ENCODE data around the gene MICAL1. TPM values are rescaled to one million over a fixed set of nuclear protein-coding genes. Genes with fewer than 3 reads are reported as not detected.

Gene MICAL1
- total RNA-seq, 1 experiment from 2014 or later = 10.8 TPM

- no peak overlapping the region for H3K27ac ChIP-seq
- intact Hi-C loops (cut with micrococcal nuclease; ENCODE audit: unreplicated experiment) = loop anchor here (1.0 to 5.0 kb wide), 2 partner anchors 71 to 267 kb away; no protein-coding TSS in a partner anchor
- H3K4me3 ChIP-seq = peak overlapping the region; percentile 77
- CTCF ChIA-PET = interaction anchor here (1.2 kb wide), 1 partner anchor 30 kb away, joined by 3 read pairs; no protein-coding TSS in a partner anchor
- H3F3A ChIP-seq (ENCODE audit: insufficient read depth, low read depth) = peaks cover 38% of the 10 kb centered on the region; the same call in 1 of the 2 replicates
- H3K36me3 ChIP-seq (ENCODE audit: low read depth) = no peaks in the 10 kb centered on the region
- H3K27me3 ChIP-seq (ENCODE audit: insufficient read depth, low read depth) = no peaks in the 10 kb centered on the region
- H2AFZ ChIP-seq = peak overlapping the region; percentile 93
- no peak for TF ChIP-seq CTCF (conservative IDR thresholded peaks at IDR 0.05)
- no peak for TF ChIP-seq EZH2 (IDR thresholded peaks at IDR 0.05; ENCODE audit: low read depth)
- BruUV-seq (replicated peaks) = TSS peak; percentile 17
- no peaks in the 10 kb centered on the region for H4K20me1 ChIP-seq (ENCODE audit: insufficient read depth)
- no peaks in the 10 kb centered on the region for H3K79me2 ChIP-seq (ENCODE audit: low read depth)
- DNase-seq = no peak
- H3K9me2 ChIP-seq (ENCODE audit: insufficient read depth) = no peaks in the 10 kb centered on the region
- H3K4me2 ChIP-seq = peak overlapping the region; percentile 95
- H3K4me1 ChIP-seq (replicated peaks; ENCODE audit: insufficient read depth) = no peaks in the 10 kb centered on the region; the same call in 1 of the 2 replicates
- H3K9me3 ChIP-seq (ENCODE audit: insufficient read depth, low read depth) = no peaks in the 10 kb centered on the region
- POLR2A ChIA-PET (ENCODE audit: unreplicated experiment) = no interaction called here
Observed at GRCh38 chr6:109454496-109455436, 806 bp downstream of the MICAL1 start.

GRCh38 chr6:109453594-109454495 is 1.7 kb downstream of the MICAL1 start:
- no peaks in the 10 kb centered on the region for H4K20me1 ChIP-seq (ENCODE audit: insufficient read depth)
- DNase-seq = no peak
- no peaks in the 10 kb centered on the region; the same call in 1 of the 2 replicates for H3K4me1 ChIP-seq (replicated peaks; ENCODE audit: insufficient read depth)
- TF ChIP-seq EZH2 (IDR thresholded peaks at IDR 0.05; ENCODE audit: low read depth) (no peak), CTCF (conservative IDR thresholded peaks at IDR 0.05) (no peak)
- ChIA-PET POLR2A (ENCODE audit: unreplicated experiment) (interaction anchor here (0.6 kb wide), 1 partner anchor 1235 kb away, joined by 3 read pairs; no protein-coding TSS in a partner anchor), CTCF (no interaction called here)
- no peak overlapping the region for H3K27ac ChIP-seq
- no peaks in the 10 kb centered on the region for H3K36me3 ChIP-seq (ENCODE audit: low read depth)
- intact Hi-C loops (cut with micrococcal nuclease; ENCODE audit: unreplicated experiment) = no loop called here
- no peaks in the 10 kb centered on the region for H3K9me3 ChIP-seq (ENCODE audit: insufficient read depth, low read depth)
- no peaks in the 10 kb centered on the region for H3K27me3 ChIP-seq (ENCODE audit: insufficient read depth, low read depth)
- no TSS peak for BruUV-seq (replicated peaks)
- H3K4me2 ChIP-seq = no peak overlapping the region
- H3K9me2 ChIP-seq (ENCODE audit: insufficient read depth) = no peaks in the 10 kb centered on the region
- H3K79me2 ChIP-seq (ENCODE audit: low read depth) = no peaks in the 10 kb centered on the region
- H3K4me3 ChIP-seq = no peak overlapping the region
- no peak overlapping the region for H2AFZ ChIP-seq
- H3F3A ChIP-seq (ENCODE audit: insufficient read depth, low read depth) = peaks cover 35% of the 10 kb centered on the region; the same call in 1 of the 2 replicates

GRCh38 chr6:109453156-109453555 is 2.4 kb downstream of the MICAL1 start:
- intact Hi-C loops (cut with micrococcal nuclease; ENCODE audit: unreplicated experiment) = no loop called here
- Histone ChIP-seq H4K20me1 (ENCODE audit: insufficient read depth) (no peaks in the 10 kb centered on the region), H2AFZ (no peak overlapping the region), H3K9me2 (ENCODE audit: insufficient read depth) (no peaks in the 10 kb centered on the region), H3K36me3 (ENCODE audit: low read depth) (no peaks in the 10 kb centered on the region), H3K4me1 (replicated peaks; ENCODE audit: insufficient read depth) (no peaks in the 10 kb centered on the region; the same call in 1 of the 2 replicates), H3K4me2 (no peak overlapping the region), H3K27me3 (ENCODE audit: insufficient read depth, low read depth) (no peaks in the 10 kb centered on the region), H3K4me3 (no peak overlapping the region), H3K9me3 (ENCODE audit: insufficient read depth, low read depth) (no peaks in the 10 kb centered on the region), H3K27ac (no peak overlapping the region), H3K79me2 (ENCODE audit: low read depth) (no peaks in the 10 kb centered on the region), H3F3A (ENCODE audit: insufficient read depth, low read depth) (peaks cover 38% of the 10 kb centered on the region; the same call in 1 of the 2 replicates)
- no peak for DNase-seq
- no TSS peak for BruUV-seq (replicated peaks)
- TF ChIP-seq CTCF (conservative IDR thresholded peaks at IDR 0.05) (no peak), EZH2 (IDR thresholded peaks at IDR 0.05; ENCODE audit: low read depth) (no peak)
- POLR2A ChIA-PET (ENCODE audit: unreplicated experiment) = interaction anchor here (0.6 kb wide), 1 partner anchor 12 kb away, joined by 7 read pairs; no protein-coding TSS in a partner anchor
- CTCF ChIA-PET = no interaction called here

All from PC-9 (cell line).